ENCODE measurements around the gene TM9SF1. TPM values are rescaled to one million over a fixed set of nuclear protein-coding genes. Genes with fewer than 3 reads are reported as not detected.

TM9SF1 gene
- polyA plus RNA-seq, 2 of the 4 experiments (the other 2 are of a cell fraction), result 48.0 to 62.2 TPM

GRCh38 chr14:24215495-24216344 lies 20.5 kb upstream of the TM9SF1 start, which contains the start of gene MDP1:
Gene MDP1 (minus strand): TSS chr14:24216066. CDS start chr14:24215955, 111 bp downstream.
- no peaks in the 10 kb centered on the region for H3K9me3 ChIP-seq
- no peak for FAIRE-seq
- H3K27ac ChIP-seq, result peak within 1 kb of the TSS; percentile 80 to 92
- CTCF ChIA-PET, result interaction anchor here (0.5 to 4.3 kb wide), 25 partner anchors 9 to 226 kb away, joined by 3 to 31 read pairs (median 4); partner anchors contain the start of genes CIDEB, DHRS1, IPO4 and IRF9
- POLR2A ChIA-PET, result interaction anchor here (0.6 to 3.6 kb wide), 9 partner anchors 15 to 914 kb away, joined by 3 to 36 read pairs (median 3); partner anchors contain the start of genes CBLN3, DCAF11, IPO4 and KHNYN
- peak; percentile 77 to 84 for ATAC-seq
- peaks cover 24% of the 10 kb centered on the region for H3K4me1 ChIP-seq
- H3K4me3 ChIP-seq, result peak within 1 kb of the TSS; percentile 63
- under 1% methylated on average over 34 of the region's 40 CpGs for WGBS (ENCODE audit: missing lambda C conversion rate)
- DNase-seq (ENCODE audit: low read depth in 1 of 2, low spot score in 1 of 2), result peak; percentile 90 to 95
- peak within 1 kb of the TSS; percentile 72 for H3K4me2 ChIP-seq
- peak; percentile 56 for TF ChIP-seq CTCF (IDR thresholded peaks at IDR 0.05)
- TF ChIP-seq FOSL2 (IDR thresholded peaks at IDR 0.05), result no peak
- peak; percentile 57 for TF ChIP-seq FOSL2 (CRISPR knock-in tag; IDR thresholded peaks at IDR 0.05)
- TF ChIP-seq RARB (CRISPR knock-in tag; IDR thresholded peaks at IDR 0.05), result 0 out of 2 replicates have a peak, but pooled peaks have one; percentile 54
- TF ChIP-seq MAX (IDR thresholded peaks at IDR 0.05), result peak; percentile 81
- TF ChIP-seq PBX3 (IDR thresholded peaks at IDR 0.05), result peak; percentile 68; the same call in 1 of the 2 replicates
- no peak for TF ChIP-seq MAFK (IDR thresholded peaks at IDR 0.05; ENCODE audit: partially characterized antibody)
- TF ChIP-seq MAZ (IDR thresholded peaks at IDR 0.05; ENCODE audit: borderline replicate concordance, low read depth, low read length), result no peak
- TF ChIP-seq EHMT2 (IDR thresholded peaks at IDR 0.05; ENCODE audit: low read depth), result no peak
- TF ChIP-seq RAD21 (conservative IDR thresholded peaks at IDR 0.05 in 1 of 2, IDR thresholded peaks at IDR 0.05 in 1 of 2), result peak; percentile 46 to 56; a peak in 4 of 5 replicates
- peak; percentile 61 to 81; a peak in 4 of 5 replicates for TF ChIP-seq JUN (IDR thresholded peaks at IDR 0.05)
- no peak for TF ChIP-seq SREBF2 (IDR thresholded peaks at IDR 0.05)
- no peak for TF ChIP-seq TFCP2L1 (CRISPR knock-in tag; IDR thresholded peaks at IDR 0.05)
- TF ChIP-seq HDAC2 (IDR thresholded peaks at IDR 0.05), result no peak
- no peak; the same call in 1 of the 2 replicates for TF ChIP-seq TP53 (CRISPR knock-in tag; IDR thresholded peaks at IDR 0.05)
- no peak; the same call in 1 of the 2 replicates for TF ChIP-seq GATA3 (IDR thresholded peaks at IDR 0.05; ENCODE audit: borderline replicate concordance)
- TF ChIP-seq KDM5A (IDR thresholded peaks at IDR 0.05), result peak; percentile 87
- TF ChIP-seq BCL3 (IDR thresholded peaks at IDR 0.05), result peak; percentile 82; the same call in 2 of the 3 replicates
- peak; percentile 88; the same call in 1 of the 2 replicates for TF ChIP-seq PHF8 (IDR thresholded peaks at IDR 0.05; ENCODE audit: borderline replicate concordance, low read depth)
- TF ChIP-seq HOXA7 (CRISPR knock-in tag; IDR thresholded peaks at IDR 0.05), result no peak
- TF ChIP-seq HEYL (CRISPR knock-in tag; IDR thresholded peaks at IDR 0.05), result no peak
- TF ChIP-seq HOXB13 (CRISPR knock-in tag; IDR thresholded peaks at IDR 0.05; ENCODE audit: low read depth), result no peak
- peak; percentile 60 to 96; a peak in 3 of 4 replicates for TF ChIP-seq CEBPB (IDR thresholded peaks at IDR 0.05)
- no peak for TF ChIP-seq FOXS1 (CRISPR knock-in tag; IDR thresholded peaks at IDR 0.05)
- TF ChIP-seq ATOH8 (CRISPR knock-in tag; IDR thresholded peaks at IDR 0.05; ENCODE audit: low read depth), result no peak
- no peak for TF ChIP-seq NR3C1 (IDR thresholded peaks at IDR 0.05)
- TF ChIP-seq MYC (IDR thresholded peaks at IDR 0.05; ENCODE audit: borderline replicate concordance, low read length), result 0 out of 2 replicates have a peak, but pooled peaks have one; percentile 44
- no peak for TF ChIP-seq RNF2 (IDR thresholded peaks at IDR 0.05; ENCODE audit: borderline replicate concordance, low read depth)
- TF ChIP-seq EHF (CRISPR knock-in tag; IDR thresholded peaks at IDR 0.05), result no peak
- no peak for TF ChIP-seq ELK1 (IDR thresholded peaks at IDR 0.05; ENCODE audit: low read depth, low read length)
- TF ChIP-seq POLR2A (IDR thresholded peaks at IDR 0.05; ENCODE audit: low read length), result peak; percentile 86
